RWPE1 (cell line): ENCODE data around the gene MEA1.

ENCODE experiments used
- CTCF ChIA-PET: fragments of 350-600 bp; sonication (Branson Sonifier 250); formaldehyde crosslinking; extraction: SDS; loops from one replicate; lab custom pipeline; 2021; lab: Yijun Ruan, JAX
- POLR2A ChIA-PET: fragments of 400-600 bp; formaldehyde crosslinking; extraction: SDS; loops from one replicate; lab custom pipeline; 2020; ENCODE audit warnings: antibody characterized with exemption; ENCODE audit not compliant: low non-redundant PET; lab: Yijun Ruan, JAX
- DNase-seq: peaks from one replicate; pipeline ENCODE4 v3.0.0; 2012; ENCODE audit warnings: low spot score
- H3K27ac ChIP-seq: fragments of 450-650 bp; 2 replicates; pipeline ENCODE4 v1.5.1; 2017
- TF ChIP-seq, protein P1 (sequence below): fragments of 450-650 bp; conservative IDR thresholded peaks from 2 replicates; pipeline ENCODE4 v1.5.1; 2017; ENCODE audit warnings: low read depth, mild to moderate bottlenecking

MEA1 gene

DNA sequence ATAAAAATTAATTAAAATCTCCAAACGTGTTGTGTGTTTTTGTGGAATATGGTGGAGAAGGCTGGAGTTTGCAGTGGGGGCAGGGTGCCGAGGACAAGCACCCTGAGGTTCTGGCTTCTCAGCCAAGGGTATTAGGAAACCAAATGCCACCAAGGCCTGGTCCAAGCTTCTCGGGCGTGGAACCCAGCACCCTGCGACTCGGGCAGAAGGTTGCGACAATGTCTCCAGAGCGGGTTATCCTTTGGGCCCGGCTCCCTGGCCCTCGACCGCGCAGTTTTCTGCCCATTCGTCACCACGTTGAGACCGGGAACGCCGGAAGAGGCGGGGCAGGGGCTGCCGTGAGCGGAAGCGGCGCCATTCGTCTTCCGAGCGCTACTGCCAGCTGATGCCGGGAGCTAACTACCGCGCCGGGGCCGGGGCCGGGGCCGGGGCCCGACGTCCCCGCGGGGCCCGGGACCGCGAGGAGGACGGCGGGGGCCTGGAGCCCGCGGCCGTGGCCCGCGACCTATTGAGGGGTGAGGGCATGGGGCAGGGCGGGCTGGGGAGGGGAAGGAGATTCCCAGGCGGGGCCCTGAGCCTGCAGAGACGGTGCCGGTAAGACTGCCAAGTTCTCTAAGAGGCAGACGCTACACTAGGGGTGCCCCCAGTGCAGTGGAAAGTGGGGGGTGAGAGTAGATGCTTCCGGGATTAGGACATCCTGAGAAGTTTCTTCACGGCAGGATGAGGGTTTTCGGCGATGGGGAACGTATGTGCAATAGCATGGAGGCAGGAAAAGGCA lies 7.7 kb upstream of the MEA1 start, which contains the start of gene RRP36:
RRP36 (plus strand) TSS at position 354 of the 778 bp plus-strand sequence; CDS start at position 386, 32 bp downstream.
- POLR2A ChIA-PET: interaction anchor here (0.6 to 1.1 kb wide), 4 partner anchors 7 to 138 kb away, joined by 3 to 5 read pairs (median 4); no protein-coding TSS in a partner anchor

DNA sequence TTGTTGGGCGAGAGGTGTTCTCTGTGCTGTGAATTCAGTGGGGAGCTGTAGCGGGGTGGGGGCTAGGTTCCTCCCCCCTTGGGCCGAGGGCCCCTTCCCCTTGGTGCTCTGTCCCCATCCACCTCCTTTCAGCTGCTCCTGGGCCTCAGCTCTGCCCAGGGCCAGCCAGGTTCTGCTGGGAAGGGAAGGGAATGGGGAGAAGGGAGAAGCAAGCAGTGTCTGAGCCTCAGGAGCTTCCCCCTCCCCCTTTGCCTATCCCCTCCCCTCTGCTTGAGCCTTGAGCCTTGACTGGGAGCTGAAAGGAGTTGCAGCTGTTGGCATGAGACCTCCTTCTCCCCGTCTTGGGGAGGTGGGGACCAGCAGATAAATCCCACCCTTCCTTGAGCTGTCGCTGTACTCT lies 7.1 kb upstream of the MEA1 start:
- TF ChIP-seq, protein P1, sequence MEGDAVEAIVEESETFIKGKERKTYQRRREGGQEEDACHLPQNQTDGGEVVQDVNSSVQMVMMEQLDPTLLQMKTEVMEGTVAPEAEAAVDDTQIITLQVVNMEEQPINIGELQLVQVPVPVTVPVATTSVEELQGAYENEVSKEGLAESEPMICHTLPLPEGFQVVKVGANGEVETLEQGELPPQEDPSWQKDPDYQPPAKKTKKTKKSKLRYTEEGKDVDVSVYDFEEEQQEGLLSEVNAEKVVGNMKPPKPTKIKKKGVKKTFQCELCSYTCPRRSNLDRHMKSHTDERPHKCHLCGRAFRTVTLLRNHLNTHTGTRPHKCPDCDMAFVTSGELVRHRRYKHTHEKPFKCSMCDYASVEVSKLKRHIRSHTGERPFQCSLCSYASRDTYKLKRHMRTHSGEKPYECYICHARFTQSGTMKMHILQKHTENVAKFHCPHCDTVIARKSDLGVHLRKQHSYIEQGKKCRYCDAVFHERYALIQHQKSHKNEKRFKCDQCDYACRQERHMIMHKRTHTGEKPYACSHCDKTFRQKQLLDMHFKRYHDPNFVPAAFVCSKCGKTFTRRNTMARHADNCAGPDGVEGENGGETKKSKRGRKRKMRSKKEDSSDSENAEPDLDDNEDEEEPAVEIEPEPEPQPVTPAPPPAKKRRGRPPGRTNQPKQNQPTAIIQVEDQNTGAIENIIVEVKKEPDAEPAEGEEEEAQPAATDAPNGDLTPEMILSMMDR: no peak
- H3K27ac ChIP-seq: peak overlapping the region; percentile 87
- DNase-seq: peak; percentile 15
- ChIA-PET CTCF (interaction anchor here (0.6 kb wide), 1 partner anchor 610 kb away, joined by 3 read pairs; no protein-coding TSS in a partner anchor), POLR2A (interaction anchor here (0.6 to 1.1 kb wide), 3 partner anchors 8 to 37 kb away, joined by 3 to 4 read pairs (median 3); no protein-coding TSS in a partner anchor)

More for the DNA sequence above, 7.7 kb upstream of the MEA1 start, which contains the start of gene RRP36:
- DNase-seq: peak; percentile 84
- TF ChIP-seq, protein P1: no peak
- CTCF ChIA-PET: interaction anchor here (0.6 kb wide), 1 partner anchor 609 kb away, joined by 3 read pairs; no protein-coding TSS in a partner anchor
- peak within 1 kb of the TSS; percentile 87 for H3K27ac ChIP-seq

DNA sequence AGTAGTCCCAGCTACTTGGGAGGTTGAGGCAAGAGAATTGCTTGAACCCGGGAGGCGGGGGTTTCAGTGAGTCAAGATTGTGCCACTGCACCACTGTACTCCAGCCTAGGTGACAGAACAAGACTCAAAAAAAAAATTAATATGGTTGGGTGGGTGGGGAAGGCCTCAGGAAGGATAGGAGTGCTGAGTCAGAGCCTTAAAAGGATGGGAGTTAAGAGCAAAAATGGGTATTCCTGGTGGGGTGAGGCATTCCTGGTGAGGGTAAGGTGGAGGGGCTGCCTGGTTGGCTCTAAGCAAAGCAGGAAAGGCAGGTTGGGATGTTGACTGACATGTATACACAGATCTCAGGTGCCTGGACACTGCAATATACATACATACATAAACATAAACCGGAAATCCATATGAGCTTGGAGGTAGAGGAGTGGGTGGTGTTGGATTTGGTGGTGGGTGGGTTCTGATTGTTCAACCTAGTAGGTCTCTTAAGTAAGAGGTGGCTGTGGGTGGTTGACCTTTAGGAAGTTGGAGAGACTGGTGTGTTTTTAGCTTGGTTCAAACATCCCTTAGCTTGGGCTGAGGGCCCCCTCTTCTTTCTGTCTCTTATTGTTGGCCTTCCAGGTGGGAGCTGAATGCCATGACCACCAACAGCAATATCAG lies 6.4 kb upstream of the MEA1 start:
- peak overlapping the region; percentile 87 for H3K27ac ChIP-seq
- ChIA-PET CTCF (no interaction called here), POLR2A (interaction anchor here (1.0 kb wide), 1 partner anchor 21 kb away, joined by 4 read pairs; no protein-coding TSS in a partner anchor)

DNA sequence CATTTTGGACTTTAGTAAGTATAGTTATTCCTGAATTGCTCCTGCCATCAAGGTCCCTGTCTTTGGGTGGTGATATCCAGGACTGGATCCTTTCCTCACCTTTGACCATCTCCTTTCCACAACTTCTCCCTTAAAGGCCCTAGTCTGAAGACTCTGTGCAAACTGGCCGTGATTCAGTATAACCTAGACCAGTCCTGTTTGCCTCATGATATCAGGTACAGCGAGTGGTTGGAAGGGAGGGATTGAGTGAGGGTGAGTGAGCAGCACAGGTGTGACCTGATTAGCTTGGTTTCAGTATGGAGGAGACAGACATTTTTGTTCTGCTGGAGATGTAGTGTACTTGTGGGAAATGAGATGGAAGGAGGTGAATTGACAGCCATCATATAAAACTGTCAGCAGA lies 5.4 kb upstream of the MEA1 start:
- ChIA-PET POLR2A (no interaction called here), CTCF (interaction anchor here (0.7 kb wide), 1 partner anchor 115 kb away, joined by 3 read pairs; no protein-coding TSS in a partner anchor)
- DNase-seq: no peak
- TF ChIP-seq, protein P1: no peak
- no peak overlapping the region for H3K27ac ChIP-seq

More for the DNA sequence above, 6.4 kb upstream of the MEA1 start:
- no peak for DNase-seq
- TF ChIP-seq, protein P1: no peak

DNA sequence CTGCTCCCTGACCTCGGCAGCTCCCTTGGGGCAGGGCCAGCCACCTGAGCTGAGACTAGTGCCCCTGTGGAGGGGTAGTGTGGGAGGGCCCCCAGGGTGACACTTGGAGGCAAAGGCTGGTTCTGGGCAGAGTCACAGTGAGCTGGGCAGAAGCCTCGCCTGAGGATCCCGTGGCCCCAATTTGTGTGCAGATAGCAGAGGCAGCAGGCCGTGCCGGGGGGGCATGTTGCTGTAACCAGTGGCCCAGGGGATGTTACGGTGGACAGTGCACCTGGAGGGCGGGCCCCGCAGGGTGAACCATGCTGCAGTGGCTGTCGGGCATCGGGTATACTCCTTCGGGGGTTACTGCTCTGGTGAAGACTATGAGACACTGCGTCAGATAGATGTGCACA lies 3.2 kb upstream of the MEA1 start:
- CTCF ChIA-PET: no interaction called here
- POLR2A ChIA-PET: no interaction called here
- DNase-seq: no peak
- TF ChIP-seq, protein P1: no peak
- H3K27ac ChIP-seq: peak overlapping the region; percentile 40
